ENCODE measurements around the gene SCLT1. TPM values are rescaled to one million over a fixed set of nuclear protein-coding genes. Genes with fewer than 3 reads are reported as not detected.

Gene SCLT1
- total and polyA plus RNA-seq, 2 donors (not counting 1 experiment from before 2014, with no cell fraction given): 3.5 to 27.2 TPM

DNA sequence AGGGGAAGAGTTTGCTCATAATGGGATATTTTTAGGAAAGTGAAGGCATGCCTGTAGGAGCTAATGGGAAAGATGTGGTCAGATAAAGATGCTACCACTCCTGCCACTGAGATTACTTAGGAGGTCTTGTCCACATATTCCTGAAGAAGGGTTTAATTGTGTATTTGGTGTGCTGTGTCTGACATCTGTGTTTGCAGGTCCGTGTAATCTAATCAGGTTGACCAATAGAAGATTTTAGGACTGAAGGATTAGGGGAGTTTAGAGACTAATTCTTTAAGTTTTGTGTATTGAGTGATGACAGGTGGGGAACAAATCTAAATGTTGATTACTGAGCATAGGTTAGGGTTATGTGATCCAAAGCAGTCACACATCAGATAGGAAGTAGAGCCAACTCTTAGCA, 226.6 kb downstream of the SCLT1 start:
- Mint-ChIP-seq H3K4me1 (peaks cover 32% of the 10 kb centered on the region), H3K27me3 (no peaks in the 10 kb centered on the region), H3K9me3 (ENCODE audit: insufficient read depth) (no peaks in the 10 kb centered on the region), H3K4me3 (no peak overlapping the region), H3K27ac (no peak overlapping the region)
- Histone ChIP-seq H3K36me3 (replicated peaks in 1 of 2; ENCODE audit: control extremely low read depth in 1 of 2, control insufficient read depth in 1 of 2, extremely low read depth in 1 of 2, insufficient read depth in 2 of 2, low read length in 1 of 2) (peaks cover 14 to 66% of the 10 kb centered on the region in 2 experiments), H3K4me2 (replicated peaks; ENCODE audit: low read depth, low read length, poor library complexity, severe bottlenecking) (no peak overlapping the region), H2AFZ (ENCODE audit: insufficient read depth, low read depth, low read length, poor library complexity, severe bottlenecking) (no peak overlapping the region), H3K9me3 (ENCODE audit: control extremely low read depth in 1 of 3, control insufficient read depth in 2 of 3, insufficient read depth in 1 of 3, low read length in 2 of 3) (no peaks in the 10 kb centered on the region), H3K4me3 (ENCODE audit: control extremely low read depth in 1 of 5, extremely low read depth in 1 of 5, insufficient read depth in 1 of 5, low read depth in 2 of 5, low read length in 4 of 5) (no peak overlapping the region), H3K4me1 (ENCODE audit: control insufficient read depth in 2 of 2, insufficient read depth in 2 of 2, low read length in 2 of 2) (peaks cover 5 to 17% of the 10 kb centered on the region in 2 donors), H3K27ac (ENCODE audit: low read length in 2 of 2) (no peak overlapping the region), H4K20me1 (ENCODE audit: control insufficient read depth, insufficient read depth, low read length, poor library complexity, severe bottlenecking) (peaks cover 14% of the 10 kb centered on the region), H3K79me2 (ENCODE audit: control insufficient read depth, insufficient read depth, low read length) (peaks cover 6% of the 10 kb centered on the region), H3K9ac (ENCODE audit: low read length) (no peak overlapping the region), H3K27me3 (replicated peaks in 1 of 4; ENCODE audit: control extremely low read depth in 1 of 4, control insufficient read depth in 3 of 4, insufficient read depth in 4 of 4, low read length in 3 of 4) (no peaks in the 10 kb centered on the region)
- intact Hi-C loops (cut with micrococcal nuclease): no loop called here
- no peak for TF ChIP-seq EZH2 (IDR thresholded peaks at IDR 0.05; ENCODE audit: borderline replicate concordance, insufficient read depth, low read depth, low read length, poor library complexity, severe bottlenecking)
- TF ChIP-seq, protein P1, sequence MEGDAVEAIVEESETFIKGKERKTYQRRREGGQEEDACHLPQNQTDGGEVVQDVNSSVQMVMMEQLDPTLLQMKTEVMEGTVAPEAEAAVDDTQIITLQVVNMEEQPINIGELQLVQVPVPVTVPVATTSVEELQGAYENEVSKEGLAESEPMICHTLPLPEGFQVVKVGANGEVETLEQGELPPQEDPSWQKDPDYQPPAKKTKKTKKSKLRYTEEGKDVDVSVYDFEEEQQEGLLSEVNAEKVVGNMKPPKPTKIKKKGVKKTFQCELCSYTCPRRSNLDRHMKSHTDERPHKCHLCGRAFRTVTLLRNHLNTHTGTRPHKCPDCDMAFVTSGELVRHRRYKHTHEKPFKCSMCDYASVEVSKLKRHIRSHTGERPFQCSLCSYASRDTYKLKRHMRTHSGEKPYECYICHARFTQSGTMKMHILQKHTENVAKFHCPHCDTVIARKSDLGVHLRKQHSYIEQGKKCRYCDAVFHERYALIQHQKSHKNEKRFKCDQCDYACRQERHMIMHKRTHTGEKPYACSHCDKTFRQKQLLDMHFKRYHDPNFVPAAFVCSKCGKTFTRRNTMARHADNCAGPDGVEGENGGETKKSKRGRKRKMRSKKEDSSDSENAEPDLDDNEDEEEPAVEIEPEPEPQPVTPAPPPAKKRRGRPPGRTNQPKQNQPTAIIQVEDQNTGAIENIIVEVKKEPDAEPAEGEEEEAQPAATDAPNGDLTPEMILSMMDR (IDR thresholded peaks at IDR 0.05): no peak
- no peak for ATAC-seq (ENCODE audit: low read depth)
- ChIA-PET CTCF (no interaction called here), POLR2A (no interaction called here)
- WGBS (ENCODE audit: insufficient coverage): 80% methylated on average over 1 of the region's 1 CpG
- DNase-seq: no peak

DNA sequence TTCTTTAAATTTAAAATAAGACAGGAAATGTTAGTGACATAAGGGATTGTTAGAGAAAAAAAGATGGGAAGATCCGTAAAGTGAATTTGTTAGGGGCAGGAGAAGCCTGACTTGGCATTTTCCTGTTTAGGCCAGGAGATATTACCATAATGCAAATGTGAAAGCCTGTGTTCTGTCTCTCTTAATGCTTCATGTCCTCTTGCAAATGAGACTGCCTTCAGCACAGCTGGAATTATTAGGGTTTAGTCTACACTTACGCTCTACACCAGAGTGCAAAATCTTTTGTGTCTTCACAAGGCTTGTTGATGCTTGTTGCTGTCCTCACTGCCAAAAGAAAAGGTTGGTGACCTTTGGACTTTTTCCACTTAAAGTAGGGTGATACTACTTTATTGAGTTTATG, 227.1 kb downstream of the SCLT1 start:
- H3K27ac ChIP-seq (ENCODE audit: low read length in 2 of 2): no peak overlapping the region
- POLR2A ChIA-PET: no interaction called here
- Mint-ChIP-seq H3K4me1 (peaks cover 35% of the 10 kb centered on the region), H3K27me3 (no peaks in the 10 kb centered on the region), H3K27ac (no peak overlapping the region), H3K9me3 (ENCODE audit: insufficient read depth) (no peaks in the 10 kb centered on the region), H3K4me3 (no peak overlapping the region)
- no peak for DNase-seq
- peaks cover 6% of the 10 kb centered on the region for H3K79me2 ChIP-seq (ENCODE audit: control insufficient read depth, insufficient read depth, low read length)
- no peak for TF ChIP-seq EZH2 (IDR thresholded peaks at IDR 0.05; ENCODE audit: borderline replicate concordance, insufficient read depth, low read depth, low read length, poor library complexity, severe bottlenecking)
- TF ChIP-seq, protein P1 (IDR thresholded peaks at IDR 0.05): no peak
- intact Hi-C loops (cut with micrococcal nuclease): no loop called here
- CTCF ChIA-PET: interaction anchor here (1.2 kb wide), 1 partner anchor 83 kb away, joined by 4 read pairs; no protein-coding TSS in a partner anchor
- peaks cover 14% of the 10 kb centered on the region for H4K20me1 ChIP-seq (ENCODE audit: control insufficient read depth, insufficient read depth, low read length, poor library complexity, severe bottlenecking)
- peaks cover 13 to 66% of the 10 kb centered on the region in 2 experiments for H3K36me3 ChIP-seq (replicated peaks in 1 of 2; ENCODE audit: control extremely low read depth in 1 of 2, control insufficient read depth in 1 of 2, extremely low read depth in 1 of 2, insufficient read depth in 2 of 2, low read length in 1 of 2)
- H3K27me3 ChIP-seq (replicated peaks in 1 of 4; ENCODE audit: control extremely low read depth in 1 of 4, control insufficient read depth in 3 of 4, insufficient read depth in 4 of 4, low read length in 3 of 4): no peaks in the 10 kb centered on the region
- H3K4me3 ChIP-seq (ENCODE audit: control extremely low read depth in 1 of 5, extremely low read depth in 1 of 5, insufficient read depth in 1 of 5, low read depth in 2 of 5, low read length in 4 of 5): no peak overlapping the region
- no peaks in the 10 kb centered on the region for H3K9me3 ChIP-seq (ENCODE audit: control extremely low read depth in 1 of 3, control insufficient read depth in 2 of 3, insufficient read depth in 1 of 3, low read length in 2 of 3)
- H2AFZ ChIP-seq (ENCODE audit: insufficient read depth, low read depth, low read length, poor library complexity, severe bottlenecking): no peak overlapping the region
- no peak overlapping the region for H3K4me2 ChIP-seq (replicated peaks; ENCODE audit: low read depth, low read length, poor library complexity, severe bottlenecking)
- no peak for ATAC-seq (ENCODE audit: low read depth)
- H3K4me1 ChIP-seq (ENCODE audit: control insufficient read depth in 2 of 2, insufficient read depth in 2 of 2, low read length in 2 of 2): peaks cover 5 to 19% of the 10 kb centered on the region in 2 donors
- 67% methylated on average over 1 of the region's 2 CpGs for WGBS (ENCODE audit: insufficient coverage)
- no peak overlapping the region for H3K9ac ChIP-seq (ENCODE audit: low read length)

Data from B cell (primary cell).